Cardiac fibroblast (primary cell): Measurements from ENCODE around the gene ESPN.
A peak's percentile ranks its signal among the peaks of the same experiment; 100 is the strongest.

Experiments
- DNase-seq, 2 donors: peaks; one replicate each; pipeline versions ENCODE4 v3.0.0 to v3.0.0-alpha.2; 2010; ENCODE audit warnings: low read depth in 2 of 2
- H3K4me3 ChIP-seq, 2 donors: replicated peaks in 1 of 2; 1 replicate in 1 of 2; 2 replicates in 1 of 2; pipeline ENCODE4 v1.5.1; 2011; ENCODE audit warnings: low read depth in 2 of 2, low read length in 2 of 2, mild to moderate bottlenecking in 2 of 2, moderate library complexity in 1 of 2
- CTCF ChIP-seq: IDR thresholded peaks from one replicate; pipeline ENCODE4 v1.5.1; 2011; ENCODE audit warnings: low read depth, mild to moderate bottlenecking, low read length, inconsistent platforms

ESPN gene

GRCh38 chr1:6468729-6469461 lies 44.3 kb downstream of the ESPN start:
- no peak for DNase-seq
- no peak overlapping the region for H3K4me3 ChIP-seq
- TF ChIP-seq CTCF, result no peak

- no peak for TF ChIP-seq CTCF
- DNase-seq, result no peak
- no peak overlapping the region for H3K4me3 ChIP-seq
These were observed 45.8 kb downstream of the ESPN start for GRCh38 chr1:6470132-6471085.

GRCh38 chr1:6471086-6471969 lies 46.8 kb downstream of the ESPN start:
- no peak overlapping the region for H3K4me3 ChIP-seq
- DNase-seq, result no peak
- no peak for TF ChIP-seq CTCF

- TF ChIP-seq CTCF, result no peak
- no peak overlapping the region for H3K4me3 ChIP-seq
- no peak for DNase-seq
These were observed 47.4 kb downstream of the ESPN start for GRCh38 chr1:6471970-6472368.

- H3K4me3 ChIP-seq, result no peak overlapping the region
- TF ChIP-seq CTCF, result peak; percentile 40
- DNase-seq, result no peak
These were observed 47.8 kb downstream of the ESPN start for GRCh38 chr1:6472391-6472790.

GRCh38 chr1:6473156-6473555 lies 48.6 kb downstream of the ESPN start:
- DNase-seq, result no peak
- H3K4me3 ChIP-seq, result no peak overlapping the region
- no peak for TF ChIP-seq CTCF
